DMS79 (cell line): ENCODE data around the gene CKAP4.

Experiments used
- DNase-seq: peaks from one replicate; lab custom pipeline; 2025; lab: John Stamatoyannopoulos, UW

Gene CKAP4

DNA sequence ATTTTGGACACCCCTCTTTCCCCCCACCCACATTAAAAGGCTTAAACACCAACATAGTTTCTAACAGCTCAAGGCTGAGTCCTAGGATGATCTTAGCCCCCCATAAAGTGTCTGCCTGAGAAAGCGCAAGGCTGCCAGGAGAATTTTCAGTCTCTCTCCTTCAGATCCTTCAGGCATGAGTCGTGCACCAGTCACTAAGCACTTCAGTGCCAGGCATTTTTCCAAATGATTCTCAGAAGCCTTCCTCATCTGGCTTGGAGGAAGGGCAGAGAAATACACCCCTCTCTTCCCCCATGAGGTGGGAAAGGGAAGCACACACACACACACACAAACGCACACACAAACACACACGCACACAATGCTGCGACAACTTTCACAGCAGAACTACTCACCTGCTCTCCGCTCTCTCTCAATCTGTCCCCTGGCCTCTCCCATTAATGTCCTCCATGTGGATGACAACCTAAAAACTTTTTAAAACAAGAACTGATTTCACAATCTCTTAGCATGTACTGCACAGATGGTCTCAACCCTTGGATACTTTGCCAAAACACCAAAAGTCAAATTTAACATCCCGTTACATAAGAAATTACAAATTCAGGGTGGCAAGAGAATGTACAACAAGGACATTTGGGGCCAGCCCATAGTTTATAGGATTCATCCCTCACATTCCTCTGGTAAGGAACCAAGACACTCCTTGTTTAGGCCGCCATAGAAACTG lies 49.8 kb downstream of the CKAP4 start:
- no peak for DNase-seq

DNA sequence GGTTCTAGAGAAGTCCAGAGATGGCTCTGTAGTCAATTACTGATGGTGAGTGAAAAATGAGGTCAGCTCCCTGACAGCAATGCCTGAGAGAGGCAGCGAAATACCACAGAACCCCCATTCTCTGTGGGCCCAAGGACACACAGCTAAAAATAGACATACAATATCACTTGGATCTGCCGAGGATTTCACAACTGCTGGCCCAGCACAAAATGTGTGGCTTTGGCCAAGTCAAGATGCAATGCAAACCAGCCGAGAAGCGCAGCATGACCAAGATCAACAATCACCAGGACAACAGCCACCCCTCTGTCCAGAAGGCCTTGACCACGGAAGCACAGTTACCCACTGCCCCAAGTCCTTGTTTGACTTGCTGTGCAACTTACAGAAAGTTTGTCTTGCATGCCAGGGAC lies 52.2 kb downstream of the CKAP4 start:
- DNase-seq = no peak

DNA sequence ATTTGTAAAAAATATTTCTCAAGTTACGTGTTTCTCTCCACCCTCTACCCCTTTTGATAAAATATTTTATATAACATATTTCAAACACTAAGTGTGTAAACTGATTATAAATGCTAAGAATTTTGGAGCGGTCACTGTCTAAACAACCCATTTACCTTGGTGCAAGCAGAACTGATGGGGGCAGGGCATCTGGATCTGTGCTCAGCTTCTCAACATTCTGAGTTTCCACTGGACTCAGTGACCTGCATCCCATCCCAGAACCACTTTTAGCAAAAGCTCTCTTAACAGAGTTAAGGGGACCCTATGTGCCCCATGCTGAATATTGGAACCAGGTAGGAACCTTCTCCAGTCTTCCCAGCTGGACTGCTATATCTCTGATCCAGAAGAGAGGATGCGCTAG lies 53.5 kb downstream of the CKAP4 start:
- DNase-seq = no peak

DNA sequence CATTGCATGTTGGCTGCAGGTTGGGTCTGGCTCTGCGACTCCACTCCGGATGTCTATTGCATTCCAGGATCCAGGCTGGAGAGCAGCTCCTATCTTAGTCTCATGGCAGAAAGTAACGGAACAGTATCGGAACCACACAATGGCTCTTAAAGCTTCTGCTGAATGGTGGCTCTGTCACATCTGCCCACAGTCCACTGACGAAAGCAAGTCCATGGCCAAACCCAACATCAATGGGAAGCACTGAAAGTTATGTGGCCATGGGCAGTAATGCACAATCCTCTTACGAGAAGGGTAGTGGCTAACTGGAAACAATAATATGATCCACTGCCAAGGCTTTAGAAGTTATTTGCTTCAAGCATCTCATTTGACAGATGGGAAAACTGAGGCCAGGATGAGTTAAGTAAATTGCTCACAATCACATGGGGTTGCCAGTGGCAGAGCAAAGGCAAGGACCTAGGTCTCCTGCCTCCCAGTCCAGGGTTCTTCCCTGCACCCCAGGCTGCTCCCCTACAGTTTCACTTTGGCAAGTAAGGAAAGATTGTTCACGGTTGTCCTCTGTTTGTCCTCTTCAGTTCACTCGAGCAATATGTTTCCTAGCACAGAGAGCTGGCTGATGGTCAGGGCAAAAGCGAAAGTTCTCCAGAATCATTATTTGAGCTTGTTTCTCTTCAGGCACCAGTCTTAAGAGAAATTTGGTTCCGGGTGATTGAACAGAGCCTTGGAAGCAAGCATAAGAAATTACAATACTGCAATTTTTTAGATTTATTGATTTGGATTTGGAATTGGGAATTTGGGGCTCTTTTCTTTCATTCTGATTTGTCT lies 54.2 kb downstream of the CKAP4 start:
- no peak for DNase-seq

DNA sequence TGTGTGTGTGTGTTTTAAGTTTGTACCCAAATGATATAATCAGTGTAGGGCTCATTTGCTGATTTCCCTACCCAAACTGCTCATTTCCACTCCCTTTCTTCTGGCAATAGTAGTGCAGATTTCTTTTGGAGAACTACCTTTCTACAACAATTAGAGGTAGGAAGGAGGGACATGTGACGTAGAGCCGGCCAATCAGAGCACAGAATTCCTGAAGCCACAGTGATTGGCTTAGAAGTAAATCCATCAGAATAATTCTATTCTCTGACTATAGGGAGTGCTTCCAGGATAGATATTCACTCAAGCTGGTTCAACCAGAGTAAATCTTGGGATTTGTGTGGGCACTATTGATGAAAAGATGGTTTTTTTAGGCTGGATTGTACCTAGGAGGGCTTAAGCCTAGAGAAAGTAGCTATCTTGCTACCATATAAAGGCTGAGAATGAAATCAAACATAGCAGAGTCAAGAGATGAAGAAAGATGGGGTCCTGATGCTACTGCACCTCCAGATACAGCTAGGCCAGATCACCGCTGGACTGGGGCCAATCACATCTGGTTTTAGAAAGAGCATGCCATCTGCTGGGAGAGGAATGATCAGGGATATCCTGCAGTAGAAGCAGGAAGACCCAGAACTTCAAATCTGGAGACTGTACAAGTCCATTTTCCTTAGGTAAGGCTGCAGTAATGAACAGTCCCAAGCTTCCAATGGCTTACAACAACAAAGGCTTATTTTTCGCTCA lies 55.0 kb downstream of the CKAP4 start:
- DNase-seq = no peak

DNA sequence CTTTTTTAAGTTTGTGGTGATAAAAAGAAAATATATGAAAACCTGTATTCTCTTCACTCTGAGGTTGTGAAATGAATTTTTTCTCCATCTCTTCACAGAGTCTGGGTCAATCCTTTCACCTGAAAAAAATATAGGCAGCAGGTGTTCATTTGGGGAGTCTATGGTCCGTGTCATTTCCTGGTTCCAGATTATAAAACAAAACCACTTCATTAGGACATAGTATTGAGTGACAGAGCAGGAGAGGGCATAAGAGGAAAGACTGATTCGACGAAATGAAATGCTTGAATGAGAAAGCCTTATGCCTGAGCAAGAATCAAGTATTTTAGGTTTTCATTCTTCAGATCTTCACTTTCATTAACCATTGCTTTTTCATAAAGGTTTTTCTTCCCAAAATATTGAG lies 57.2 kb downstream of the CKAP4 start:
- peak; percentile 91 for DNase-seq

DNA sequence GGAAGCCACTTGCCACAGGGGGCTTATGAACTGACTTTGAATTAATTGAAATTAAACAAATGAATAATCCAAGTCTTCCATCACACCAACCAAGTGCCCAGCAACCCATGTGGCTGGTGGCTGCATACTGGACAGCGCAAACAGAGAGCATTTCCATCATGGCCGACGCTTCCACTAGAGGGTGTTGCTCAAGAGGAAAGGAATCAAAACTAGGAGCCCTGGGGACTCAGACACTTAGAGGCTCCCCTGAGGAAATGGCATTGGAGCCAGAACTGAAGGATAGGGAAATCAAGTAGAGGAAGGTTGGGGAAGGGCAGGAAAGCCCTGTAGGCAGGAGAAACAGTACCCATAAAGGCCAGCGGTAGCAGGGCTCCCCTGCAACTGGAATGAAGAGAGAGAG lies 58.5 kb downstream of the CKAP4 start:
- no peak for DNase-seq

DNA sequence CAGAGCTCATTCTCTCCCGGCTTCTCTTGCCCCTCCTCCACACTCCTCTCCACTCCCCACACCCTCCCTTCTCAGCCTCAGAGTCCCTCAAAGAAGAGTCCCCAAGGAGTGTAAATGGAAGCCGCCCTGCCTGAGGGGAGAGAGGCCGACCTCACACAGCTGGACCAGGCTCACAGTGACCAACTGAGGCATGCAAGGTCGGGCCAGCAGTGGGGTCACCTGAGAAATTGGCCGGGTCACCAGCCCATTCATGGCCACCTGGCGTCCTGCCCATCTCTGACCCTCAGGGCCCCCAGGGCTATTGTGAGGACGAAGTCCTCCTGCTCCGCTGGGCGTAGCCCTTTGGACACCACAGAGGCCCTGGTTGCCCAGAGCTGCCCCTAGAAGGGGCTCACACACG lies 59.6 kb downstream of the CKAP4 start:
- DNase-seq = no peak
